Neutrophil (primary cell): ENCODE results near the gene PTPRO.

Source experiments
- H3K27ac ChIP-seq: fragments of 200-600 bp; sonication (generic); 2 replicates; pipeline ENCODE4 v1.5.1; 2016; ENCODE audit warnings: mild to moderate bottlenecking, moderate library complexity
- H3K27me3 ChIP-seq: fragments of 200-600 bp; sonication (generic); 2 replicates; pipeline ENCODE4 v1.6.0; 2016; ENCODE audit warnings: mild to moderate bottlenecking
- H3K36me3 ChIP-seq: fragments of 200-600 bp; sonication (generic); 2 replicates; pipeline ENCODE4 v1.5.1; 2017
- H3K4me1 ChIP-seq, 2 experiments: fragments of 200-600 bp in 1 of 2; sonication (generic) in 1 of 2; 1 replicate in 1 of 2; 2 replicates in 1 of 2; pipeline versions ENCODE4 v1.5.1 to v1.6.1; 2013 to 2016; ENCODE audit warnings: low read depth in 1 of 2, low read length in 1 of 2, mild to moderate bottlenecking in 1 of 2, moderate library complexity in 1 of 2; ENCODE audit not compliant: control insufficient read depth in 1 of 2, insufficient read depth in 1 of 2
- H3K4me3 ChIP-seq, 2 experiments: fragments of 200-600 bp in 1 of 2; sonication (generic) in 1 of 2; 1 replicate in 1 of 2; 2 replicates in 1 of 2; pipeline ENCODE4 v1.5.1; 2013 to 2016; ENCODE audit warnings: low read depth in 1 of 2, low read length in 1 of 2, mild to moderate bottlenecking in 1 of 2, moderate library complexity in 1 of 2
- H3K9me3 ChIP-seq: fragments of 200-600 bp; sonication (generic); 2 replicates; pipeline ENCODE4 v1.5.1; 2016
- CTCF ChIP-seq: fragments of 200-600 bp; sonication (generic); IDR thresholded peaks from 2 replicates; pipeline ENCODE4 v1.5.1; 2016; ENCODE audit warnings: antibody characterized with exemption

The PTPRO gene

GRCh38 chr12:15550793-15551192 is 228.5 kb downstream of the PTPRO start:
- no peak for TF ChIP-seq CTCF
- peaks cover 0 to 4% of the 10 kb centered on the region in 2 experiments for H3K4me1 ChIP-seq
- H3K36me3 ChIP-seq = no peaks in the 10 kb centered on the region
- no peak overlapping the region for H3K27ac ChIP-seq
- H3K27me3 ChIP-seq = no peaks in the 10 kb centered on the region
- H3K4me3 ChIP-seq = no peak overlapping the region
- H3K9me3 ChIP-seq = no peaks in the 10 kb centered on the region

- Histone ChIP-seq H3K9me3 (no peaks in the 10 kb centered on the region), H3K4me1 (no peaks in the 10 kb centered on the region), H3K27me3 (no peaks in the 10 kb centered on the region), H3K27ac (no peak overlapping the region), H3K36me3 (no peaks in the 10 kb centered on the region), H3K4me3 (no peak overlapping the region)
- TF ChIP-seq CTCF = no peak
Observed at GRCh38 chr12:15555446-15555845, 233.1 kb downstream of the PTPRO start.

DNA sequence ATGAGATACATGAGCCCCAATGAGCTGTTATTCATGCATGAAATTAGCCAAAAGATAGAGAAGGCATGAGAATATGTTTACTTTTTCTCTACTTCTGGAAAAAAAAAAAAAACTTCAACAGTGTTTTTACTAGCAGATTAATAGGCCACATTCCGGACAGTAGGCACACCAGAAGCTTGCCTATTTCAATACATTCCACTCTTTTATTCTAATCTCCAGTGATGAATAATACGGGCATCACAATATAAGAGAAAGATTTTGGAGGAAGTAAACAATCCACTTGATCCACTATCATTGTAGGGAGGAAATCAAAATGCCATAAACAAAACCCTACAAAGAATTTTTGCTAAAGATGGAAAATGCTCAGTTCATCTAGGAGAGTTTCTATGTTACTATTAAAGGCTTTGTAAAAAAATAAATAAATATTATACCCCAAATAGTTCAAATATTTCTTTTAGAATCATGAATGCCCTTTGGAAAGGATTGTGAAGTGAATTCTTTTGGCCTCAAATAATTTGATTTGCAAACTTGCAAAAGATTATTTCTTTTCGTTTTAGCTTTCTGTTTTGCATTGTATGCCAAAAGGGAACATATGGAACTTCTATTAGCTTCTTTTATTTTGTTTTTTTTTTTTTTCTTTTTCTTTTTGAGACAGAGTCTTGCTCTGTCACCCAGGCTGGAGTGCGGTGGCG is 234.2 kb downstream of the PTPRO start:
- Histone ChIP-seq H3K9me3 (no peaks in the 10 kb centered on the region), H3K27me3 (no peaks in the 10 kb centered on the region), H3K27ac (no peak overlapping the region), H3K4me1 (no peaks in the 10 kb centered on the region), H3K4me3 (no peak overlapping the region), H3K36me3 (no peaks in the 10 kb centered on the region)
- TF ChIP-seq CTCF = no peak

DNA sequence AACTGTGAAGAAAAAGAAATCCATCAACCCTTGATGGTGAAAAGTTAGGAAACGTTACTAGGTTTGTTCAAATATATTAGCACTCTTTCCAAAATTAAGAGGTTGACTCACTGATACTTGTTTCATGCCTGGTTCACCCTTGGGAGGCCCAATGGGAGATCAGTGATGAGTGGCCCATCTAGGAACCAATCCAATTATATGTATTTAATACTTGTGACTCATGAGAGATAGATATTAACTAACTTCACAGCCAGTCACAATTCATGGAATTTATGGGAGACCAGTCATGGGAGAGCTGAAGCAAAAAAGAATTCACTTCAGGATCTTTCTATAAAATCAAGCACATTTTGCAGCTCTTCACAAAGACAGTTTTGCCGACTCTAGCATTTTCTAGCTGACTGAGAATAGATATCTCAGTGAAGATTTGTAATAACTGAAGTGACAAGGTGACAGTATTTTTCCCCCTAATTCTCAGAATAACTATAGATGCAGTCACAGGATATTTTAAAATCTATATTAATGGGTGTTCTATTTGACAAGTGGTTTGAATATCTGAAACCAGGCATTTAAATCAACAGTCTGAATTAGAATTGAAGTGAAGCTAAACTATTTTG is 236.7 kb downstream of the PTPRO start:
- no peaks in the 10 kb centered on the region for H3K36me3 ChIP-seq
- no peaks in the 10 kb centered on the region for H3K9me3 ChIP-seq
- no peak for TF ChIP-seq CTCF
- H3K4me3 ChIP-seq = no peak overlapping the region
- H3K4me1 ChIP-seq = no peaks in the 10 kb centered on the region
- no peaks in the 10 kb centered on the region for H3K27me3 ChIP-seq
- no peak overlapping the region for H3K27ac ChIP-seq

DNA sequence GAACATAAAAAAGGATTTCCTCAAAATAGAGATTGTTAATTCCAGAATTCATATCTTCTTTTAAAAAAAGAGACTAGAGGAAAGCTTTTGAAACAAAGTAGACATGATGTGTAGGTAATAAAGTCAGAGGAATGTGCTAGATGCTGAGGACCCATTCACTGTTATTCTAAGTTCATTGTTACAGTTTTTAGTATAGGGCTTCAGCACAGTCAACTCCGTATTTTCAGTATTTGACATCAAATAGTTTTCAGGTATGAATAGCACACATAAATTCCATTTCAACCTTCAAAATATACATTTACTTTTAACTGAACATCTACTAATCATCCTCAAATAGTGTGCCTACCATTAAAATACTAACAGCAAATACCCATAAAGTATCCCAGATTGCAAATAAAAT is 239.1 kb downstream of the PTPRO start:
- no peak overlapping the region for H3K4me3 ChIP-seq
- no peaks in the 10 kb centered on the region for H3K36me3 ChIP-seq
- no peaks in the 10 kb centered on the region for H3K27me3 ChIP-seq
- no peaks in the 10 kb centered on the region for H3K4me1 ChIP-seq
- no peak for TF ChIP-seq CTCF
- H3K9me3 ChIP-seq = no peaks in the 10 kb centered on the region
- H3K27ac ChIP-seq = no peak overlapping the region
